Endothelial cell of umbilical vein (primary cell): ENCODE measurements around the gene IQGAP1. TPM values are rescaled to one million over a fixed set of nuclear protein-coding genes. Genes with fewer than 3 reads are reported as not detected.
A peak's percentile ranks its signal among the peaks of the same experiment; 100 is the strongest.

Experiments used
- BruUV-seq: library from RNA; stranded (reverse); fragments of 400-500 nt; replicated peaks from 2 replicates; lab custom pipeline; 2021; lab: Mats Ljungman, UMichigan
- CTCF ChIA-PET: fragments of 300-600, 350-600 bp; sonication (Branson Sonifier 250); formaldehyde crosslinking; loops from one replicate; lab custom pipeline; 2021; ENCODE audit warnings: antibody characterized with exemption, inconsistent platforms; lab: Charles Lee
- POLR2A ChIA-PET: fragments of 300-600, 350-600 bp; sonication (Branson Sonifier 250); formaldehyde crosslinking; loops from one replicate; lab custom pipeline; 2021; ENCODE audit warnings: antibody characterized with exemption, inconsistent platforms; lab: Charles Lee
- DNase-seq: peaks from one replicate; pipeline ENCODE4 v3.0.0-alpha.2; 2011; ENCODE audit warnings: low read depth, low spot score
- FAIRE-seq: peaks from 2 replicates; lab custom pipeline; 2011; peaks lifted over from hg19 to GRCh38; lab: Jason Lieb, UNC
- H2AFZ ChIP-seq: 2 replicates; pipeline ENCODE4 v1.6.0; 2012; ENCODE audit warnings: low read depth, low read length, control low read depth, inconsistent platforms
- H3K27ac ChIP-seq: 2 replicates; pipeline ENCODE4 v1.5.1; 2011; ENCODE audit warnings: low read depth, mild to moderate bottlenecking, control low read depth, low read length, moderate library complexity; ENCODE audit not compliant: insufficient read depth
- H3K27me3 ChIP-seq, 2 experiments: 2 replicates each; pipeline versions ENCODE4 v1.6.0 to v1.6.1; 2011; ENCODE audit warnings: low read length in 2 of 2, mixed read lengths in 1 of 2; ENCODE audit not compliant: control insufficient read depth in 2 of 2, insufficient read depth in 2 of 2
- H3K36me3 ChIP-seq, 2 experiments: 2 replicates in 1 of 2; 3 replicates in 1 of 2; pipeline ENCODE4 v1.5.1; 2011; ENCODE audit warnings: low read length in 2 of 2, mild to moderate bottlenecking in 1 of 2, moderate library complexity in 1 of 2; ENCODE audit not compliant: control insufficient read depth in 2 of 2, insufficient read depth in 2 of 2; ENCODE audit errors: extremely low read depth in 1 of 2
- H3K4me1 ChIP-seq: 3 replicates; pipeline ENCODE4 v1.5.1; 2011; ENCODE audit warnings: mild to moderate bottlenecking, low read length; ENCODE audit not compliant: control insufficient read depth, insufficient read depth; ENCODE audit errors: extremely low read depth
- H3K4me2 ChIP-seq: 2 replicates; pipeline ENCODE4 v1.6.1; 2011; ENCODE audit warnings: low read length, control low read depth, mixed read lengths; ENCODE audit not compliant: insufficient read depth
- H3K4me3 ChIP-seq, 3 experiments: fragments of 200-600 bp in 1 of 3; sonication (generic), shearing (Covaris generic) in 1 of 3; replicated peaks in 1 of 3; 2 replicates each; pipeline ENCODE4 v1.5.1; 2011 to 2016; ENCODE audit warnings: control low read depth in 3 of 3, low read length in 3 of 3, mild to moderate bottlenecking in 2 of 3, inconsistent platforms in 1 of 3, low read depth in 1 of 3, moderate library complexity in 1 of 3; ENCODE audit not compliant: insufficient read depth in 1 of 3
- H3K79me2 ChIP-seq: 2 replicates; pipeline ENCODE4 v1.6.0; 2012; ENCODE audit warnings: low read length, inconsistent platforms; ENCODE audit not compliant: control insufficient read depth, insufficient read depth
- H3K9ac ChIP-seq: replicated peaks from 2 replicates; pipeline ENCODE3; 2011; ENCODE audit warnings: low read length, control low read depth; ENCODE audit not compliant: insufficient read depth; ENCODE audit errors: extremely low read depth
- H3K9me1 ChIP-seq: replicated peaks from 3 replicates; pipeline ENCODE4 v1.6.0; 2011; ENCODE audit warnings: mild to moderate bottlenecking, low read length; ENCODE audit not compliant: control insufficient read depth, insufficient read depth; ENCODE audit errors: extremely low read depth
- H3K9me3 ChIP-seq: replicated peaks from 2 replicates; pipeline ENCODE4 v1.5.1; 2012; ENCODE audit warnings: low read length, inconsistent platforms; ENCODE audit not compliant: control insufficient read depth, insufficient read depth
- H4K20me1 ChIP-seq: replicated peaks from 2 replicates; pipeline ENCODE3; 2011; ENCODE audit warnings: mild to moderate bottlenecking, low read length; ENCODE audit not compliant: control insufficient read depth, insufficient read depth; ENCODE audit errors: extremely low read depth
- EZH2 ChIP-seq: IDR thresholded peaks from 2 replicates; pipeline ENCODE4 v1.6.1; 2012; ENCODE audit warnings: borderline replicate concordance, low read depth, mild to moderate bottlenecking, moderate library complexity, low read length, inconsistent platforms; ENCODE audit not compliant: severe bottlenecking
- FOS ChIP-seq: IDR thresholded peaks from 2 replicates; pipeline ENCODE4 v1.6.1; 2011; ENCODE audit warnings: mild to moderate bottlenecking, low read length, moderate library complexity, borderline replicate concordance; ENCODE audit not compliant: insufficient read depth
- GATA2 ChIP-seq: IDR thresholded peaks from 2 replicates; pipeline ENCODE4 v1.7.0; 2011; ENCODE audit warnings: low read depth, mild to moderate bottlenecking, moderate library complexity, mixed read lengths, low read length; ENCODE audit not compliant: insufficient read length, insufficient read depth
- JUN ChIP-seq: IDR thresholded peaks from 2 replicates; pipeline ENCODE4 v1.6.1; 2011; ENCODE audit warnings: borderline replicate concordance, low read depth; ENCODE audit not compliant: insufficient read length, insufficient read depth
- MAX ChIP-seq: IDR thresholded peaks from 2 replicates; pipeline ENCODE4 v1.6.1; 2011; ENCODE audit not compliant: insufficient read depth, insufficient read length
- MYC ChIP-seq: IDR thresholded peaks from one replicate; pipeline ENCODE4 v1.6.1; 2011; ENCODE audit warnings: mild to moderate bottlenecking, low read depth, low read length
- POLR2A ChIP-seq: IDR thresholded peaks from 2 replicates; pipeline ENCODE4 v1.6.1; 2012; ENCODE audit warnings: low read depth, mild to moderate bottlenecking, control low read depth, low read length
- POLR2AphosphoS5 ChIP-seq: IDR thresholded peaks from 2 replicates; pipeline ENCODE4 v1.6.1; 2012; ENCODE audit warnings: low read depth, mild to moderate bottlenecking, control low read depth, low read length, moderate library complexity; ENCODE audit not compliant: insufficient read depth
- dilution Hi-C: fragments of 300-500 bp; cut with MboI; formaldehyde crosslinking; loops from one replicate; pipeline ENCODE4 v1.15.0; 2019; ENCODE audit warnings: low sequenced_read_pairs; ENCODE audit not compliant: extremely low pct_ligation_motif_present
- intact Hi-C: fragments of 100-400 bp; cut with micrococcal nuclease; formaldehyde crosslinking; loops from one replicate; pipeline ENCODE4 v1.10.0; 2022
- polyA plus RNA-seq, 4 experiments: library from polyadenylated mRNA; depleted of rRNA in 3 of 4; stranded (reverse) in 3 of 4; unstranded in 1 of 4; fragments of >200 nt; gene quantifications; 2 replicates each; pipeline versions ENCODE4 v1.2.1 to v1.2.3, GENCODE V29; 2011 to 2012; ENCODE audit warnings: missing spikeins in 1 of 4
- total RNA-seq: library from RNA; stranded (reverse); gene quantifications from 2 replicates; pipeline ENCODE4 v1.2.3, GENCODE V29; 2021
- TF ChIP-seq, protein P1 (sequence below), 2 donors: IDR thresholded peaks; 1 replicate in 1 of 2; 2 replicates in 1 of 2; pipeline ENCODE4 v1.5.1; 2011; ENCODE audit warnings: low read length in 2 of 2, mild to moderate bottlenecking in 2 of 2, moderate library complexity in 2 of 2, control low read depth in 1 of 2, inconsistent platforms in 1 of 2, low read depth in 1 of 2; ENCODE audit not compliant: insufficient read depth in 1 of 2; ENCODE audit errors: extremely low read depth in 1 of 2

Gene IQGAP1
- total and polyA plus RNA-seq, 2 donors (not counting 3 experiments of a cell fraction or from before 2014, with no cell fraction given): 82.2 to 258 TPM

- Histone ChIP-seq H3K4me3 (no peak overlapping the region), H2AFZ (no peak overlapping the region), H3K36me3 (no peaks in the 10 kb centered on the region), H3K79me2 (peaks cover 79% of the 10 kb centered on the region), H3K4me2 (peak overlapping the region; percentile 34), H3K27ac (peak overlapping the region; percentile 33), H3K4me1 (peaks cover 41% of the 10 kb centered on the region), H3K9me1 (no peaks in the 10 kb centered on the region), H3K27me3 (no peaks in the 10 kb centered on the region), H4K20me1 (peaks cover 9% of the 10 kb centered on the region), H3K9ac (no peak overlapping the region), H3K9me3 (no peaks in the 10 kb centered on the region)
- peak; percentile 55 for DNase-seq
- TF ChIP-seq POLR2AphosphoS5: no peak
- TF ChIP-seq JUN: no peak
- TF ChIP-seq EZH2: no peak
- no peak for TF ChIP-seq POLR2A
- TF ChIP-seq MYC: no peak
- no peak for TF ChIP-seq GATA2
- no peak for TF ChIP-seq MAX
- TF ChIP-seq, protein P1, sequence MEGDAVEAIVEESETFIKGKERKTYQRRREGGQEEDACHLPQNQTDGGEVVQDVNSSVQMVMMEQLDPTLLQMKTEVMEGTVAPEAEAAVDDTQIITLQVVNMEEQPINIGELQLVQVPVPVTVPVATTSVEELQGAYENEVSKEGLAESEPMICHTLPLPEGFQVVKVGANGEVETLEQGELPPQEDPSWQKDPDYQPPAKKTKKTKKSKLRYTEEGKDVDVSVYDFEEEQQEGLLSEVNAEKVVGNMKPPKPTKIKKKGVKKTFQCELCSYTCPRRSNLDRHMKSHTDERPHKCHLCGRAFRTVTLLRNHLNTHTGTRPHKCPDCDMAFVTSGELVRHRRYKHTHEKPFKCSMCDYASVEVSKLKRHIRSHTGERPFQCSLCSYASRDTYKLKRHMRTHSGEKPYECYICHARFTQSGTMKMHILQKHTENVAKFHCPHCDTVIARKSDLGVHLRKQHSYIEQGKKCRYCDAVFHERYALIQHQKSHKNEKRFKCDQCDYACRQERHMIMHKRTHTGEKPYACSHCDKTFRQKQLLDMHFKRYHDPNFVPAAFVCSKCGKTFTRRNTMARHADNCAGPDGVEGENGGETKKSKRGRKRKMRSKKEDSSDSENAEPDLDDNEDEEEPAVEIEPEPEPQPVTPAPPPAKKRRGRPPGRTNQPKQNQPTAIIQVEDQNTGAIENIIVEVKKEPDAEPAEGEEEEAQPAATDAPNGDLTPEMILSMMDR (IDR thresholded peaks at IDR 0.05; ENCODE audit: extremely low read depth in 1 of 2, insufficient read depth in 1 of 2, low read depth in 1 of 2, low read length in 2 of 2): no peak
- no peak for TF ChIP-seq FOS
- dilution Hi-C loops (no loop called here), intact Hi-C loops (no loop called here)
- ChIA-PET CTCF (interaction anchor here (1.2 to 1.9 kb wide), 6 partner anchors 10 to 50 kb away, joined by 3 to 8 read pairs (median 5); partner anchors contain the start of gene IQGAP1), POLR2A (interaction anchor here (0.6 kb wide), 1 partner anchor 25 kb away, joined by 6 read pairs; the partner anchor contains the start of gene IQGAP1)
- BruUV-seq: no TSS peak
- FAIRE-seq: no peak
Measured at GRCh38 chr15:90412356-90413194, 24.5 kb downstream of the IQGAP1 start.
